Epithelial cell of proximal tubule (primary cell): Measurements from ENCODE around the gene LIG4. TPM values are rescaled to one million over a fixed set of nuclear protein-coding genes. Genes with fewer than 3 reads are reported as not detected.
A peak's percentile ranks its signal among the peaks of the same experiment; 100 is the strongest.
"Not testable (repeated sequence)": the region's sequence is repeated elsewhere in the genome, so short reads cannot be mapped to it uniquely, and the experiment has no call there.

Source experiments
- DNase-seq: peaks from one replicate; pipeline ENCODE4 v3.0.0-alpha.2; 2011; ENCODE audit warnings: low read depth
- H3K4me3 ChIP-seq: 2 replicates; pipeline ENCODE4 v1.5.1; 2011; ENCODE audit warnings: low read depth, mild to moderate bottlenecking, low read length
- CTCF ChIP-seq: conservative IDR thresholded peaks from 2 replicates; pipeline ENCODE4 v1.5.1; 2012; ENCODE audit warnings: low read depth, mild to moderate bottlenecking, low read length
- total RNA-seq: library from RNA; depleted of rRNA; stranded (reverse); fragments of >200 nt; gene quantifications from 2 replicates; pipeline ENCODE4 v1.2.3, GENCODE V29; 2015

The LIG4 gene
- total RNA-seq, 1 donor from 2014 or later, result 7.2 TPM

- DNase-seq, result no peak
- no peak for TF ChIP-seq CTCF
Measured at GRCh38 chr13:108226184-108226583, 10.8 kb upstream of the LIG4 start.

GRCh38 chr13:108225440-108225839 is 10.1 kb upstream of the LIG4 start:
- DNase-seq, result no peak
- no peak for TF ChIP-seq CTCF
- no peak overlapping the region for H3K4me3 ChIP-seq

More at GRCh38 chr13:108226184-108226583, 10.8 kb upstream of the LIG4 start:
- no peak overlapping the region for H3K4me3 ChIP-seq

- no peak overlapping the region for H3K4me3 ChIP-seq
- DNase-seq, result no peak
- TF ChIP-seq CTCF, result no peak
Measured at GRCh38 chr13:108223687-108224503, 8.6 kb upstream of the LIG4 start.

- peak; percentile 38 for TF ChIP-seq CTCF
- H3K4me3 ChIP-seq, result peak overlapping the region; percentile 84
- no peak for DNase-seq
Measured at GRCh38 chr13:108220041-108220440, 4.7 kb upstream of the LIG4 start.

- peak within 1 kb of the TSS; percentile 84 for H3K4me3 ChIP-seq
- TF ChIP-seq CTCF, result no peak
- peak; percentile 50 for DNase-seq
Measured at GRCh38 chr13:108218044-108218974, 3.0 kb upstream of the LIG4 start, which contains the start of gene ABHD13. Gene ABHD13 (plus strand): TSS chr13:108218392. CDS start chr13:108229219, 10,827 bp downstream.

- not testable (repeated sequence) for DNase-seq
- peak overlapping the region; percentile 84 for H3K4me3 ChIP-seq
Measured at GRCh38 chr13:108217307-108218043, 2.1 kb upstream of the LIG4 start.
